SIG-M5 treated with dmso at 0.1 percent for 504 hours (cell line): ENCODE results near the gene TGFA.
"Not testable (repeated sequence)": the region's sequence is repeated elsewhere in the genome, so short reads cannot be mapped to it uniquely, and the experiment has no call there.

ENCODE experiments used
- DNase-seq: peaks from one replicate; lab custom pipeline; 2025; ENCODE audit not compliant: unreplicated experiment; lab: John Stamatoyannopoulos, UW

The TGFA gene

GRCh38 chr2:70467237-70467636 is 86.4 kb downstream of the TGFA start:
- no peak for DNase-seq

- DNase-seq, result not testable (repeated sequence)
Observed at GRCh38 chr2:70466647-70467046, 87.0 kb downstream of the TGFA start.

- no peak for DNase-seq
Observed at GRCh38 chr2:70463997-70464396, 89.6 kb downstream of the TGFA start.

GRCh38 chr2:70463581-70463980 is 90.0 kb downstream of the TGFA start:
- no peak for DNase-seq

- no peak for DNase-seq
Observed at GRCh38 chr2:70461981-70462876, 91.4 kb downstream of the TGFA start.

- no peak for DNase-seq
Observed at GRCh38 chr2:70461414-70461813, 92.2 kb downstream of the TGFA start.

- no peak for DNase-seq
Observed at GRCh38 chr2:70460333-70460732, 93.3 kb downstream of the TGFA start.

GRCh38 chr2:70458661-70459060 is 95.0 kb downstream of the TGFA start:
- no peak for DNase-seq

- no peak for DNase-seq
Observed at GRCh38 chr2:70456585-70457495, 96.8 kb downstream of the TGFA start.

- DNase-seq, result no peak
Observed at GRCh38 chr2:70454936-70455544, 98.6 kb downstream of the TGFA start.

GRCh38 chr2:70450641-70451250 is 102.9 kb downstream of the TGFA start:
- DNase-seq, result no peak

GRCh38 chr2:70448041-70448440 is 105.6 kb downstream of the TGFA start:
- no peak for DNase-seq

- no peak for DNase-seq
Observed at GRCh38 chr2:70443726-70444125, 109.9 kb downstream of the TGFA start.

GRCh38 chr2:70443078-70443465 is 110.6 kb downstream of the TGFA start:
- DNase-seq, result no peak

- no peak for DNase-seq
Observed at GRCh38 chr2:70442301-70443077, 111.1 kb downstream of the TGFA start.

GRCh38 chr2:70440621-70441020 is 113.0 kb downstream of the TGFA start:
- no peak for DNase-seq

- DNase-seq, result no peak
Observed at GRCh38 chr2:70435138-70435537, 118.5 kb downstream of the TGFA start.

GRCh38 chr2:70433315-70433714 is 120.3 kb downstream of the TGFA start:
- DNase-seq, result no peak

GRCh38 chr2:70431716-70432347 is 121.8 kb downstream of the TGFA start:
- DNase-seq, result no peak

- no peak for DNase-seq
Observed at GRCh38 chr2:70426341-70426740, 127.3 kb downstream of the TGFA start.
